A673 (cell line): ENCODE results near the gene INCA1. TPM values are rescaled to one million over a fixed set of nuclear protein-coding genes. Genes with fewer than 3 reads are reported as not detected.

Source experiments
- BruUV-seq: library from RNA; stranded (reverse); fragments of 400-500 nt; replicated peaks from 2 replicates; lab custom pipeline; 2021; lab: Mats Ljungman, UMichigan
- CTCF ChIA-PET: fragments of 300-600 bp; sonication (Branson Sonifier 250); formaldehyde crosslinking; loops from one replicate; lab custom pipeline; 2022; ENCODE audit warnings: antibody characterized with exemption; lab: Charles Lee
- POLR2A ChIA-PET: fragments of 300-600 bp; sonication (Branson Sonifier 250); formaldehyde crosslinking; loops from one replicate; lab custom pipeline; 2022; ENCODE audit warnings: antibody characterized with exemption; ENCODE audit not compliant: low non-redundant PET; lab: Charles Lee
- DNase-seq: peaks from one replicate; pipeline ENCODE4 v3.0.0-alpha.2; 2015; ENCODE audit warnings: low spot score
- H3K27ac ChIP-seq: fragments of 200-600 bp; sonication (generic); 2 replicates; pipeline ENCODE4 v1.5.1; 2016; ENCODE audit warnings: mixed run types, low read depth, mild to moderate bottlenecking, mixed read lengths, antibody characterized with exemption, low read length; ENCODE audit not compliant: poor library complexity, severe bottlenecking
- H3K27me3 ChIP-seq: fragments of 200-600 bp; sonication (generic); replicated peaks from 2 replicates; pipeline ENCODE4 v1.6.1; 2017; ENCODE audit warnings: mixed run types, low read depth, mild to moderate bottlenecking, mixed read lengths, antibody characterized with exemption, low read length; ENCODE audit not compliant: insufficient read depth, poor library complexity
- H3K36me3 ChIP-seq: fragments of 200-600 bp; sonication (generic); 2 replicates; pipeline ENCODE4 v1.6.1; 2016; ENCODE audit warnings: mixed run types, mild to moderate bottlenecking, mixed read lengths, antibody characterized with exemption, low read length; ENCODE audit not compliant: insufficient read depth, poor library complexity, severe bottlenecking
- H3K4me1 ChIP-seq: fragments of 200-600 bp; sonication (generic); 2 replicates; pipeline ENCODE4 v1.6.1; 2017; ENCODE audit warnings: mixed run types, mild to moderate bottlenecking, mixed read lengths, antibody characterized with exemption, low read length; ENCODE audit not compliant: insufficient read depth, poor library complexity, severe bottlenecking
- H3K4me3 ChIP-seq: fragments of 200-600 bp; sonication (generic); 2 replicates; pipeline ENCODE4 v1.5.1; 2016; ENCODE audit warnings: low read depth, mixed run types, mild to moderate bottlenecking, mixed read lengths, low read length; ENCODE audit not compliant: poor library complexity, severe bottlenecking
- H3K9me3 ChIP-seq: fragments of 200-600 bp; sonication (generic); 2 replicates; pipeline ENCODE4 v1.6.1; 2016; ENCODE audit warnings: mixed run types, low read depth, mild to moderate bottlenecking, mixed read lengths, antibody characterized with exemption, low read length; ENCODE audit not compliant: poor library complexity, severe bottlenecking
- EZH2 ChIP-seq: fragments of 200-600 bp; sonication (generic); IDR thresholded peaks from 2 replicates; pipeline ENCODE4 v1.6.1; 2017; ENCODE audit warnings: borderline replicate concordance, low read depth, mild to moderate bottlenecking, mixed read lengths, antibody characterized with exemption, low read length; ENCODE audit not compliant: poor library complexity, severe bottlenecking
- intact Hi-C: fragments of 100-400 bp; cut with micrococcal nuclease; formaldehyde crosslinking; loops from one replicate; pipeline ENCODE4 v1.10.0; 2022; ENCODE audit not compliant: unreplicated experiment
- total RNA-seq: library from RNA; stranded (reverse); gene quantifications from 2 replicates; pipeline ENCODE4 v1.2.3, GENCODE V29; 2021
- TF ChIP-seq, protein P1 (sequence below): fragments of 300-800, 200-600 bp; sonication (generic); conservative IDR thresholded peaks from 2 replicates; pipeline ENCODE4 v1.5.1; 2017; ENCODE audit warnings: low read depth, mild to moderate bottlenecking, antibody characterized with exemption, low read length, moderate library complexity, mixed read lengths

Gene INCA1
- total RNA-seq, 1 experiment from 2014 or later: 0.62 TPM

DNA sequence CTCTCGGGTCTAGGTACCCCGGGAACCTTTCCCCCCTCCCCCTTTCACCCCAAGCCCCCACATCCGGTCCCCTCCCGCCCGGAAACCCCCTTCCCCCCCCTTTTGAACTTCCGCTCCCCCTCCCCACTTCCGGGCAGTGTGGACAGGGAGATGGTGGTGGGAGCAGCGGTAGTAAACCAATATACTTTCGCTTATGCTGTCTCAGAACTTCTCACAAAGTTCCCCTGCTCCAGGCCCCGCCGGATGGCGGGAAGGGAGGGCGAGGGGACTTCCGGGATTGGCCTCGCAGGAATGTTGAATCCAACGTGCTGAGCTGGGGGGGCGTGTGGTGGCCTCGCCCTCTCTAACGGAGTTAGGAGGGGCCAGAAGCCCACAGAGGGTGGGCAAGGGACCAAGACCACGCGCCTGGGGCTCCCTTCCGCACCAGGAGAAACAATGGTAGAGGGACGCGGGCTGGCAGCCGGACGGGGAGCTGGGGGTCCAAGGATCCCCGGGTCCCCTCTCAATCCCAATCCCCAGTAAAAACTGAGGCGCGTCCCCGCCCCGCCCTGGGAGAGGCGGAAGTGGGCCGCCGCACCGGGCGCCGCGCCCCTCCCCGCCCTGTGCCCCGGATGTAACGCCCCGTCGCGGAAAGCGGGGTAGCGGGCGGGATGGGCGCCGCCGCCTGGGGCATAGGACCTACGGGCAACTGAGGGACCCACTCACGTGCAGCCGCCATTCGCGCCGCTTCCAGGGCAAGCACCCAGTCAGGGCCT is 49.7 kb downstream of the INCA1 start:
- Histone ChIP-seq H3K9me3 (no peaks in the 10 kb centered on the region), H3K4me3 (peak overlapping the region; percentile 100), H3K27ac (peak overlapping the region; percentile 99), H3K36me3 (peaks cover 41% of the 10 kb centered on the region), H3K4me1 (peaks cover 36% of the 10 kb centered on the region), H3K27me3 (no peaks in the 10 kb centered on the region)
- CTCF ChIA-PET: interaction anchor here (0.5 to 1.0 kb wide), 2 partner anchors 7 to 114 kb away, joined by 3 to 4 read pairs; partner anchors contain the start of gene RNF167
- DNase-seq: peak; percentile 79
- no TSS peak for BruUV-seq
- TF ChIP-seq EZH2: no peak
- TF ChIP-seq, protein P1, sequence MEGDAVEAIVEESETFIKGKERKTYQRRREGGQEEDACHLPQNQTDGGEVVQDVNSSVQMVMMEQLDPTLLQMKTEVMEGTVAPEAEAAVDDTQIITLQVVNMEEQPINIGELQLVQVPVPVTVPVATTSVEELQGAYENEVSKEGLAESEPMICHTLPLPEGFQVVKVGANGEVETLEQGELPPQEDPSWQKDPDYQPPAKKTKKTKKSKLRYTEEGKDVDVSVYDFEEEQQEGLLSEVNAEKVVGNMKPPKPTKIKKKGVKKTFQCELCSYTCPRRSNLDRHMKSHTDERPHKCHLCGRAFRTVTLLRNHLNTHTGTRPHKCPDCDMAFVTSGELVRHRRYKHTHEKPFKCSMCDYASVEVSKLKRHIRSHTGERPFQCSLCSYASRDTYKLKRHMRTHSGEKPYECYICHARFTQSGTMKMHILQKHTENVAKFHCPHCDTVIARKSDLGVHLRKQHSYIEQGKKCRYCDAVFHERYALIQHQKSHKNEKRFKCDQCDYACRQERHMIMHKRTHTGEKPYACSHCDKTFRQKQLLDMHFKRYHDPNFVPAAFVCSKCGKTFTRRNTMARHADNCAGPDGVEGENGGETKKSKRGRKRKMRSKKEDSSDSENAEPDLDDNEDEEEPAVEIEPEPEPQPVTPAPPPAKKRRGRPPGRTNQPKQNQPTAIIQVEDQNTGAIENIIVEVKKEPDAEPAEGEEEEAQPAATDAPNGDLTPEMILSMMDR: no peak
- intact Hi-C loops: loop anchor here (2.0 kb wide), 1 partner anchor 19 kb away; the partner anchor contains the start of gene SPAG7
- POLR2A ChIA-PET: no interaction called here

DNA sequence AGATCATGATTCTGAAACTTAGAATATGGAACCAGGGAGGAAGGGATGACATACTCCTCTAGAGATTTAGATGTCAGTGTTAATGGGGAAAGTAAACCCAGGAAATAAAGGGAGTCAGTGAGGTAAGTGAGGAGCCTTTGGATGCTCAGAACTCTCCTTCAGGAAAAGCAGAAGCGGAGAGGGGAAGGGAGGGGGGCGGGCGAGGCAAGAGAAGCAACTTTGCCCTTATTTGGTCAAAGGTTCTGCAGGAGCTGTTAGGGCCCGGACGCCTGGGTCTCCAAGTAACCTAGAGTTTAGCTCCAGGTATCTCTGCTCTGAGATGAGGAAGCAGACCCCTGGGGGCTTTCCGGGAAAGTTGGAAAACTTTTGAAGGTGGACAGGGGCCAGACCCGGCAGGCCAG is 50.3 kb downstream of the INCA1 start:
- CTCF ChIA-PET: interaction anchor here (0.5 kb wide), 1 partner anchor 114 kb away, joined by 3 read pairs; no protein-coding TSS in a partner anchor
- POLR2A ChIA-PET: no interaction called here

DNA sequence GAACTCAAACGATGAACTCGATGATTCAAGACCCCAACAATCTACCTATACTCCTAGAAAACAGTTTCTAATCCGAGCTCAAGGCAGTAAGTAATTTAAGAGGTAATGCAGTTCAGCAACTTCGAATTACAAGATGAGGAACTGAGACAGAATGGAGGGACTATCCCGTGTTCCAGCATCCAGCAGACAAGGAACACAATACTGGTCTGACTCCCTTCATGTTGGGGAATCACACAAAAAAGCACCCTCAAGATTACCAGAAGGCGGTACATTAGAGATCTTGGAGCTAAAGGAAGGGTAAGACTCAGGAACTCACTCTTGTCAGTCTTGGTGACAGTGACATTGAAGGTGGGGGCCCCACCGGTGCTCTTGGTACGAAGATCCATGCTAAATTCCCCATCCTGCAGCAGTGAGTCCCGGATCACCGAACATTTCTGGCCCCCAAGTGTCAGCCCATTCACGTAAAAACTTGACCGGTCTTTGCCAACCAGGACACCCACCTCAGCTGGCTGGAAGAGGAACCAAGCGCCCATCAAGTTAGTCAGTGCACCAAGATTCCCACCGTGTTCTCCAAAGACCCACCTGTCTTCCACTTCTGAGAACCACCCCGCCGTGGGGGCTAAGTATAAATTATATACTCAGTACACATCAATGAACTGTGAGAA is 50.9 kb downstream of the INCA1 start:
- peaks cover 40% of the 10 kb centered on the region for H3K4me1 ChIP-seq
- TF ChIP-seq, protein P1: no peak
- TF ChIP-seq EZH2: no peak
- no peaks in the 10 kb centered on the region for H3K9me3 ChIP-seq
- no peak for DNase-seq
- intact Hi-C loops: no loop called here
- CTCF ChIA-PET: no interaction called here
- H3K36me3 ChIP-seq: peaks cover 41% of the 10 kb centered on the region
- POLR2A ChIA-PET: no interaction called here
- H3K27me3 ChIP-seq: no peaks in the 10 kb centered on the region
- H3K27ac ChIP-seq: peak overlapping the region; percentile 99
- H3K4me3 ChIP-seq: peak overlapping the region; percentile 100
- BruUV-seq: TSS peak; percentile 67

More for the DNA sequence above, 50.3 kb downstream of the INCA1 start:
- Histone ChIP-seq H3K27me3 (no peaks in the 10 kb centered on the region), H3K9me3 (no peaks in the 10 kb centered on the region), H3K27ac (peak overlapping the region; percentile 99), H3K4me1 (peaks cover 36% of the 10 kb centered on the region), H3K36me3 (peaks cover 41% of the 10 kb centered on the region), H3K4me3 (peak overlapping the region; percentile 100)
- intact Hi-C loops: no loop called here
- peak; percentile 43 for DNase-seq
- no peak for TF ChIP-seq EZH2
- TF ChIP-seq, protein P1: no peak
- no TSS peak for BruUV-seq
